AG04449 (cell line): Measurements from ENCODE around the gene DNAH17.
"Not testable (repeated sequence)": the region's sequence is repeated elsewhere in the genome, so short reads cannot be mapped to it uniquely, and the experiment has no call there.

ENCODE experiments used
- CTCF ChIA-PET: fragments of 350-600 bp; formaldehyde crosslinking; extraction: SDS; loops from one replicate; lab custom pipeline; 2021; ENCODE audit warnings: antibody characterized with exemption; lab: Yijun Ruan, JAX
- POLR2A ChIA-PET: fragments of 400-600, 350-600 bp; formaldehyde crosslinking; extraction: SDS; loops from one replicate; lab custom pipeline; 2020; ENCODE audit warnings: antibody characterized with exemption, inconsistent platforms; lab: Yijun Ruan, JAX
- DNase-seq: peaks from one replicate; pipeline ENCODE4 v3.0.0-alpha.2; 2010; ENCODE audit warnings: low read depth, low spot score
- H3K4me3 ChIP-seq: 2 replicates; pipeline ENCODE4 v1.5.1; 2011; ENCODE audit warnings: low read depth, mild to moderate bottlenecking, control low read depth, low read length
- CTCF ChIP-seq: IDR thresholded peaks from one replicate; pipeline ENCODE4 v1.5.1; 2011; ENCODE audit warnings: mild to moderate bottlenecking, moderate library complexity, low read length, control low read depth, inconsistent platforms; ENCODE audit not compliant: insufficient read depth; ENCODE audit errors: missing control alignments

DNAH17 gene

GRCh38 chr17:78506454-78507309 is 70.5 kb downstream of the DNAH17 start:
- no peak overlapping the region for H3K4me3 ChIP-seq
- TF ChIP-seq CTCF: no peak
- ChIA-PET POLR2A (no interaction called here), CTCF (interaction anchor here (1.9 kb wide), 1 partner anchor 201 kb away, joined by 13 read pairs; no protein-coding TSS in a partner anchor)
- DNase-seq: no peak

- CTCF ChIA-PET: no interaction called here
- DNase-seq: no peak
These were observed 72.9 kb downstream of the DNAH17 start for GRCh38 chr17:78504156-78504925.

GRCh38 chr17:78503388-78503787 is 73.8 kb downstream of the DNAH17 start:
- CTCF ChIA-PET: interaction anchor here (12.8 kb wide), 1 partner anchor 206 kb away, joined by 378 read pairs; no protein-coding TSS in a partner anchor
- DNase-seq, H3K4me3 ChIP-seq, POLR2A ChIA-PET: not testable (repeated sequence)

More at GRCh38 chr17:78504156-78504925, 72.9 kb downstream of the DNAH17 start:
- no peak for TF ChIP-seq CTCF
- POLR2A ChIA-PET: no interaction called here
- H3K4me3 ChIP-seq: no peak overlapping the region

GRCh38 chr17:78502611-78503148 is 74.5 kb downstream of the DNAH17 start:
- POLR2A ChIA-PET: no interaction called here
- DNase-seq: no peak
- CTCF ChIA-PET: interaction anchor here (12.8 kb wide), 1 partner anchor 207 kb away, joined by 378 read pairs; no protein-coding TSS in a partner anchor

GRCh38 chr17:78501241-78502036 is 75.8 kb downstream of the DNAH17 start:
- no peak for TF ChIP-seq CTCF
- ChIA-PET POLR2A (no interaction called here), CTCF (interaction anchor here (12.8 kb wide), 1 partner anchor 208 kb away, joined by 378 read pairs; no protein-coding TSS in a partner anchor)
- DNase-seq: no peak
- no peak overlapping the region for H3K4me3 ChIP-seq

More at GRCh38 chr17:78502611-78503148, 74.5 kb downstream of the DNAH17 start:
- no peak overlapping the region for H3K4me3 ChIP-seq
- no peak for TF ChIP-seq CTCF

- ChIA-PET CTCF (interaction anchor here (12.8 kb wide), 1 partner anchor 209 kb away, joined by 378 read pairs; no protein-coding TSS in a partner anchor), POLR2A (no interaction called here)
- no peak for DNase-seq
- H3K4me3 ChIP-seq: no peak overlapping the region
- no peak for TF ChIP-seq CTCF
These were observed 76.4 kb downstream of the DNAH17 start for GRCh38 chr17:78500806-78501205.
